Skeletal muscle satellite cell (primary cell): ENCODE measurements around the gene CALM3.

ENCODE experiments used
- H3K27me3 ChIP-seq: 2 replicates; pipeline ENCODE4 v1.7.0; 2013; ENCODE audit warnings: low read length; ENCODE audit not compliant: control insufficient read depth, insufficient read depth
- H3K36me3 ChIP-seq: 2 replicates; pipeline ENCODE4 v1.7.0; 2013; ENCODE audit warnings: mild to moderate bottlenecking, control low read depth, low read length; ENCODE audit not compliant: insufficient read depth
- H3K4me1 ChIP-seq: 2 replicates; pipeline ENCODE4 v1.7.0; 2013; ENCODE audit warnings: low read length; ENCODE audit not compliant: control insufficient read depth, insufficient read depth
- H3K4me2 ChIP-seq: 2 replicates; pipeline ENCODE4 v1.7.0; 2013; ENCODE audit warnings: mild to moderate bottlenecking, low read length
- H3K4me3 ChIP-seq: 2 replicates; pipeline ENCODE4 v1.7.0; 2013; ENCODE audit warnings: low read length
- H3K9ac ChIP-seq: 2 replicates; pipeline ENCODE4 v1.7.0; 2013; ENCODE audit warnings: mild to moderate bottlenecking, low read depth, low read length, moderate library complexity
- H3K9me3 ChIP-seq: replicated peaks from 2 replicates; pipeline ENCODE4 v1.7.0; 2013; ENCODE audit warnings: mild to moderate bottlenecking, control low read depth, low read length

The CALM3 gene

GRCh38 chr19:46608581-46609345 is 7.6 kb downstream of the CALM3 start:
- Histone ChIP-seq H3K36me3 (peaks cover 60% of the 10 kb centered on the region), H3K9ac (no peak overlapping the region), H3K4me1 (peaks cover 14% of the 10 kb centered on the region), H3K4me2 (no peak overlapping the region), H3K27me3 (no peaks in the 10 kb centered on the region), H3K9me3 (no peaks in the 10 kb centered on the region), H3K4me3 (no peak overlapping the region)

DNA sequence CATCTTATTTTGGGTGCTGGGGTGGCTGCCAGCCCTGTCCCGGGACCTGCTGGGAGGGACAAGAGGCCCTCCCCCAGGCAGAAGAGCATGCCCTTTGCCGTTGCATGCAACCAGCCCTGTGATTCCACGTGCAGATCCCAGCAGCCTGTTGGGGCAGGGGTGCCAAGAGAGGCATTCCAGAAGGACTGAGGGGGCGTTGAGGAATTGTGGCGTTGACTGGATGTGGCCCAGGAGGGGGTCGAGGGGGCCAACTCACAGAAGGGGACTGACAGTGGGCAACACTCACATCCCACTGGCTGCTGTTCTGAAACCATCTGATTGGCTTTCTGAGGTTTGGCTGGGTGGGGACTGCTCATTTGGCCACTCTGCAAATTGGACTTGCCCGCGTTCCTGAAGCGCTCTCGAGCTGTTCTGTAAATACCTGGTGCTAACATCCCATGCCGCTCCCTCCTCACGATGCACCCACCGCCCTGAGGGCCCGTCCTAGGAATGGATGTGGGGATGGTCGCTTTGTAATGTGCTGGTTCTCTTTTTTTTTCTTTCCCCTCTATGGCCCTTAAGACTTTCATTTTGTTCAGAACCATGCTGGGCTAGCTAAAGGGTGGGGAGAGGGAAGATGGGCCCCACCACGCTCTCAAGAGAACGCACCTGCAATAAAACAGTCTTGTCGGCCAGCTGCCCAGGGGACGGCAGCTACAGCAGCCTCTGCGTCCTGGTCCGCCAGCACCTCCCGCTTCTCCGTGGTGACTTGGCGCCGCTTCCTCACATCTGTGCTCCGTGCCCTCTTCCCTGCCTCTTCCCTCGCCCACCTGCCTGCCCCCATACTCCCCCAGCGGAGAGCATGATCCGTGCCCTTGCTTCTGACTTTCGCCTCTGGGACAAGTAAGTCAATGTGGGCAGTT is 8.6 kb downstream of the CALM3 start:
- Histone ChIP-seq H3K9ac (no peak overlapping the region), H3K9me3 (no peaks in the 10 kb centered on the region), H3K4me3 (no peak overlapping the region), H3K4me1 (peaks cover 6% of the 10 kb centered on the region), H3K4me2 (no peak overlapping the region), H3K36me3 (peaks cover 60% of the 10 kb centered on the region), H3K27me3 (no peaks in the 10 kb centered on the region)

DNA sequence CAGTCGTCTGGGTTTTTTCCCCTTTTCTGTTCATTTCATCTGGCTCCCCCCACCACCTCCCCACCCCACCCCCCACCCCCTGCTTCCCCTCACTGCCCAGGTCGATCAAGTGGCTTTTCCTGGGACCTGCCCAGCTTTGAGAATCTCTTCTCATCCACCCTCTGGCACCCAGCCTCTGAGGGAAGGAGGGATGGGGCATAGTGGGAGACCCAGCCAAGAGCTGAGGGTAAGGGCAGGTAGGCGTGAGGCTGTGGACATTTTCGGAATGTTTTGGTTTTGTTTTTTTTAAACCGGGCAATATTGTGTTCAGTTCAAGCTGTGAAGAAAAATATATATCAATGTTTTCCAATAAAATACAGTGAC is 9.3 kb downstream of the CALM3 start:
- peaks cover 54% of the 10 kb centered on the region for H3K36me3 ChIP-seq
- H3K27me3 ChIP-seq = no peaks in the 10 kb centered on the region
- no peaks in the 10 kb centered on the region for H3K4me1 ChIP-seq

DNA sequence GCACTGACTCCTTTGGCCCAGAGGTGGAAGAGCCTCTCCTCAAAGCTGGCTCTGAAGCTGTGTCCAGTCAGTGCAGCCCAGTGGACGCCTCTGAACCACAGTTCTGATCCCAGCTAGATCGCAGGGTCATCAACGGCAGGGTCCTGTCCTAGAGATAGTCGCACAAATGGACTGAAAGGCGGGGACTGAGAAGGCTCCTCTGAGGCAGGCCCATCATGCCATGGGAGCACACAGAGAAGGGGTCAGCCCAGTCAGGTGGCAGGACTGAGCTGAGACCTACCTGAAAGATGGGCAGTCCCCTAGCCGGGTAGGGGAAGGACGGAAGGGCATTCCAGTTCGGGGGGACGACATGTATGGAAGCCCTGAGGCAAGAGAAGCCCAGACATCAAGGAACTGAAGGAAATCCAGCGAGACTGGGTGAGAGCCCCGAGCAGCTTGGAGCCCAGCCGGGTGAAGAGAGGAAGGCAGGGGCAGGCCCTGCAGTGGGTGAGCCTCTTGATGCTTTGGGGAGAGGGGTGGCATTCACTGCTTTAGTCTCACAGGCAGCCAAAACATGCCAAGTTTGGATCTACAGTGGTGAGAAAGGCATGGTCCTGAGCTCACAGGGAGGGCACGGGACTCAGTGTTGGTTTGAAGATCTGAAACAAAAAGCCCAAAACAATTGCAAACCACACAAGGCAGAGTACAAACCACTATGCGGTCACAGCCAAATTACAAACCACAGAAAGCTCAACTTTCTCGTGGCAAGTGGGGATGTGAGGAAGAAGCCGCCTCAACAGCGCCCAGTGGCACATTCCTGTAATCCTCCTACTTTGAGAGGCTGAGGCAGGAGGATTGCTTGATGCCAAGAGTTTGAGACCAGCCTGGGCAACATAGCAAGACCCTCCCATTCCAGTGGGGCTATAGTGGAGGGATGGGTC is 10.0 kb downstream of the CALM3 start:
- Histone ChIP-seq H3K36me3 (peaks cover 47% of the 10 kb centered on the region), H3K4me2 (no peak overlapping the region), H3K4me1 (no peaks in the 10 kb centered on the region), H3K9me3 (no peaks in the 10 kb centered on the region), H3K9ac (no peak overlapping the region), H3K4me3 (no peak overlapping the region), H3K27me3 (no peaks in the 10 kb centered on the region)

More for the DNA sequence above, 9.3 kb downstream of the CALM3 start:
- Histone ChIP-seq H3K4me3 (no peak overlapping the region), H3K9ac (no peak overlapping the region), H3K9me3 (no peaks in the 10 kb centered on the region), H3K4me2 (no peak overlapping the region)

- no peak overlapping the region for H3K4me3 ChIP-seq
Measured at GRCh38 chr19:46611776-46612175, 10.6 kb downstream of the CALM3 start.

GRCh38 chr19:46613525-46613924 is 12.4 kb downstream of the CALM3 start:
- Histone ChIP-seq H3K36me3 (peaks cover 23% of the 10 kb centered on the region), H3K9me3 (no peaks in the 10 kb centered on the region), H3K4me3 (no peak overlapping the region), H3K9ac (no peak overlapping the region), H3K27me3 (no peaks in the 10 kb centered on the region), H3K4me2 (no peak overlapping the region), H3K4me1 (peaks cover 9% of the 10 kb centered on the region)

More at GRCh38 chr19:46611776-46612175, 10.6 kb downstream of the CALM3 start:
- H3K4me1 ChIP-seq = peaks cover 4% of the 10 kb centered on the region
- no peaks in the 10 kb centered on the region for H3K9me3 ChIP-seq
- H3K4me2 ChIP-seq = no peak overlapping the region
- peaks cover 41% of the 10 kb centered on the region for H3K36me3 ChIP-seq
- H3K27me3 ChIP-seq = no peaks in the 10 kb centered on the region
- H3K9ac ChIP-seq = no peak overlapping the region

DNA sequence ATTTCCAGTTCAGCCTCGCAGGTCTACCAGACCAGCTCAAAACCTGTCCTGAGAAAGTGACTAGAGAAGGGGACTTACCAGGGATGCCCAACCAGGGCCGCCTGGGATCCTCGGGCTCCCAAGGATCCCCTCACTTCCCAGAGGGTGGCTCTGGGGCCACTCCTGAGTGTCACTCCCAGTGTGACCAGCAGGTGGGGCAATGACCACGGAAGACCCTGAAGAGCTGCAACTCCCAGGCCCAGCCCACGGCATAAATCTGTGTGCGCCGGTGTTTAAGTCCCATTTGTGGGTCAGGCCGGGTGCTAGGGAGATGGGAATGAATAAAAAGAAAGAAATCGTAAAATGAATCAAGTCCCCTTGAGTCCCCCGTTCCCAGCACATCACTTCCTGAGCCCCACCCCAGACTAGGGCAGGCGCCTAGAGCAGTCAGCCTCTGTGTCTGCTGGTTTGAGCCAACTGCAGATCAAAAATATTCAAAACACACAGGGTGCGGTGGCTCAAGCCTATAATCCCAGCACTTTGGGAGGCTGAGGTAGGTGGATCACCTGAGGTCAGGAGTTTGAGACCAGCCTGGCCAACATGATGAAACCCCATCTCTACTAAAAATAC is 13.1 kb downstream of the CALM3 start:
- Histone ChIP-seq H3K4me1 (peaks cover 9% of the 10 kb centered on the region), H3K36me3 (peaks cover 16% of the 10 kb centered on the region), H3K4me3 (no peak overlapping the region), H3K9me3 (no peaks in the 10 kb centered on the region), H3K27me3 (no peaks in the 10 kb centered on the region), H3K4me2 (no peak overlapping the region), H3K9ac (no peak overlapping the region)

DNA sequence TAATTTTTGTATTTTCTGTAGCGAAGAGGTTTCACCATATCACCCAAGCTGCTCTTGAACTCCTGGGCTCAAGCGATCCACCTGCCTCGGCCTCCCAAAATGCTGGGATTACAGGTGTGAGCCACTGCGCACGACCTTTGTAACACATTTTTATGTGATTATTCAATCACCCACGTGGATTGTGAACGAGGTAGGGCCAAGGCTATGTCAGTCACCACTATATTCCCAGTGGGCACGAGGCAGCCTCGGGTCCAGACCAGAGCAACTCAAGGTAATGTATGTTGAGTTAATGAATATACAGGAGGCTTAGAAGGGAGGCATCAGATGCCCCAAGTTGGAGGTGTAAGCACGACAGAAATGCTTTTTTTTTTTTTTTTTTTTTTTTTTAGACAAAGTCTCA is 14.8 kb downstream of the CALM3 start:
- H3K4me1 ChIP-seq = peaks cover 14% of the 10 kb centered on the region
- H3K27me3 ChIP-seq = peaks cover under 1% of the 10 kb centered on the region
- no peak overlapping the region for H3K9ac ChIP-seq
- peaks cover under 1% of the 10 kb centered on the region for H3K36me3 ChIP-seq
- no peak overlapping the region for H3K4me2 ChIP-seq
- H3K4me3 ChIP-seq = no peak overlapping the region
- H3K9me3 ChIP-seq = no peaks in the 10 kb centered on the region

DNA sequence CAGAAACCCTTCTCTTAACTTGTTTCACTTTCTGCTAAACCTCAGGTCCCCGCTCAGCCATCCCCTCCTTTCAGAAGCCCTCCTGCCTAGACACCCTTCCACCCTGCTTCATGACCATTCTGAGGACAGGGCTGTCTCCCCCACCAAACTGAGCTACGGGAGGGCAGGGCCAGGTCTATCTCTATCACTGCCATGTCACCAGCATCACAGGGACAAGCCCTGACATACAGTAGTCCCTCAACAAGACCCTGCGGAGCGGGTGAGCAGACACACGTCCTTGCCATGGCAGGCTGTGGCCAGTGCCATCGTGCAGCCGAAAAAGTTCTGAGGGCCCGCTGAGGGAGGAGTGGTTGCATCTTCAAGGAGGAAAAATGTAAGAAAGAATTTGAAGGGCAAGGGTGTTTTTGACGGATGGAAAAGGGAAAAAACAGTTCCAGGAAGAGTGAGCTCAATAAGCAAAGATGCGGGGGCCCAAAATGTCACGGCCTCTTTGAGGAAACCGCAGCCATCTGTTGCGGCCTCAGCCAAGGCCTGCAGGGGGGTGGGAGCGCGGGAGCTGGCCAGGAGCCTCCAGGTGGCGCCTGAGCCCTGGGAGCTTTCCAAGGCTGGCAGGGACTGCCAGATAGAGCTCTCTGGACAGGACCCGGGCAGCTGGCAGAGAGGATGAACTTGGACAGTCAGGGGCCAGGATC is 15.6 kb downstream of the CALM3 start:
- Histone ChIP-seq H3K27me3 (peaks cover 6% of the 10 kb centered on the region), H3K36me3 (no peaks in the 10 kb centered on the region), H3K4me1 (peaks cover 20% of the 10 kb centered on the region), H3K9me3 (no peaks in the 10 kb centered on the region), H3K4me2 (peak overlapping the region; percentile 51), H3K9ac (no peak overlapping the region), H3K4me3 (no peak overlapping the region)

DNA sequence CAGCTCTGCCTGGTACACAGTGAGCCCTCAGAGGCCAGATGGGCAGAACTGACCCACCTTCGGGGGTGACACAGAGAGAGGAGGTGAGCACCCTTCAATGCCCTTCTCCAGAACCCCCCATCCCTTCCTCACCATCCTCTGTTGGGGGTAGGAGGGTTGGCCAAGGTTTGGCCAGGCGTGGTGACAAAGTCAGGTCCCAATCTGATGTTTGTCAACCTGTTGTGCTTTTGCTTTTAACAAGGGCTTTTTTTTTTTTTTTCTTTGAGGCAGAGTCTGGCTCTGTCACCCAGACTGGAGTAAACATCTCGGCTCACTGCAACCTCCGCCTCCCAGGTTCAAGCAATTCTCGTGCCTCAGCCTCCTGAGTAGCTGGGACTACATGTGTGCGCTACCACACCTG is 16.5 kb downstream of the CALM3 start:
- H3K4me3 ChIP-seq = no peak overlapping the region
- no peak overlapping the region for H3K4me2 ChIP-seq
- H3K9ac ChIP-seq = no peak overlapping the region
- H3K27me3 ChIP-seq = peaks cover 6% of the 10 kb centered on the region
- H3K36me3 ChIP-seq = no peaks in the 10 kb centered on the region
- no peaks in the 10 kb centered on the region for H3K9me3 ChIP-seq
- H3K4me1 ChIP-seq = peaks cover 20% of the 10 kb centered on the region
